HK-2 (cell line): Measurements from ENCODE around the gene FOLR1.

Source experiments
- DNase-seq: peaks from one replicate; pipeline ENCODE4 v3.0.0-alpha.2; 2018; ENCODE audit not compliant: unreplicated experiment

The FOLR1 gene

DNA sequence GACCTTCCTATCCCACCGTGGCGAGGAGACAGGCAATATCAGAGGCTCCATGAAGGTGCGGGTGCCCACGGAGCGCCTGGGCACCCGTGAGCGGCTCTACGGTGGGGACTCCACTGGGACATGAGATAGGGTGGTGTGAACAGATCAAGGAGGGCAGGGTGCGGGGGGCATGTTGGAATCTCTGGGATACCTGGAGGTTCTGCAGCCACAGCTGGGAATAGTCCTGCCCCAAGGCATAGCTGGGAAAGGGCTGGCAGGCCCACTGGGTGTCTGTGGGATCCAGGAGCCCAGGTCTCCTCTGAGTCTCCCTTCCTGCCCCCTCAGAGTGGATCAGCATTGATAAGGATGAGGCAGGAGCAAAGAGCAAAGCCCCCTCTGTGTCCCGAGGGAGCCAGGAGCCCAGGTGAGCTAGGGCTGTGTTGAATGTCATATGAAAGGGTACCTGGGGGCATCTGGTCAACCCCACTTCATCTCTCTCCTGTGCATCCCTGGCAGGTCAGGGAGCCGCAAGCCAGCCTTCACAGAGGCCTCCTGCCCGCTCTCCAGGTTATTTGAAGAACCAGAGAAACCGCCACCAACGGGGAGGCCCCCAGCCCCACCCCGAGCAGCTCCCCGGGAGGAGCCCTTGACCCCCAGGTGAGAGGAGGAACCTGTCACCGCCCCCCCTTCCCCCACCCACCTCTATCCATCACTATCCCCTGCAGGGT is 43.6 kb downstream of the FOLR1 start:
- DNase-seq = no peak

DNA sequence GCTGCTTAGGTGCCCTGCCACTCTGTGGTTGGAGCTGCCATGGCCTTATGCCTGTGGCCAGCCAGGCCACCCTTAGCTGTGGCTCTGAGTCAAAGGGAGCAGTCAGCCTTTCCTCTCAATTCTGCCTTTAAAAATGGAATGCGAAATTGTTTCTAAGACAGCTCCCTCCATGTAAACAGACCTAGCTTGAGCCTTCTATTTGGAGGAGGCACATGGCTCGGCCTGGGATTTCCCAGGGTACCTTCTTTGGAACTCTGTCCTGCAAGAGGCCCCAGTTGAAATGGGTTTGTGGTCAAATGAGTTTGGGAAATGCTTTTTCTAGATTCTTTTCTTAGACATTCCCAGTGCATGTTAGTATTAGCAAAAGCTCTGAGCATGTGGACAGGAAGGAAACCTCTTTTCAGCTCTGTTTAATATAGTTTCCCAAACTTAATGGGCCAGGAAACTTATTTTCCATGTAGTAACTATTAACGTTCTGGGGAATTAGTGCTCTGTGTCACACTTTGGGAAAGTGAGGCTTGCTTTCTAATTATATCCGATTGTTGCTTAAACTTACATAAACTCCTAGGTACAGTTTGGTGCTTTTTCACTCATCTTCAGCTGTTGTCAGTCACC is 44.2 kb downstream of the FOLR1 start:
- no peak for DNase-seq

DNA sequence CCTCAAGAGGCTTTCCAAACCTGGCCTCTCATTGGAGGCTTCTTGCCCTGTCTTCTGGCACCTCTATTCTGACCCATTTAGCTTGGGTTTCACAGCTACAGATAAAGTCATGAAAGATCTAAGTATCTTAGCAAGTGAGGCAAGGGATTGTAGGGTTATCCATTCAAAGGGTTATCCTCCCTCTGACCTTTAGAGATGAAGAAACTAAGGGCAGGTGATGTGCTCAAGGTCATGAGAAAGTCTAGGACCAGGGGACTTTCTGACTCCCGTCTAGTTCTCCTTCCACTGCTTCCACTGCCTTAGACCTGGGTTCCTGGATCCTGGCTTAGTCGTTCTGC is 44.8 kb downstream of the FOLR1 start:
- no peak for DNase-seq

DNA sequence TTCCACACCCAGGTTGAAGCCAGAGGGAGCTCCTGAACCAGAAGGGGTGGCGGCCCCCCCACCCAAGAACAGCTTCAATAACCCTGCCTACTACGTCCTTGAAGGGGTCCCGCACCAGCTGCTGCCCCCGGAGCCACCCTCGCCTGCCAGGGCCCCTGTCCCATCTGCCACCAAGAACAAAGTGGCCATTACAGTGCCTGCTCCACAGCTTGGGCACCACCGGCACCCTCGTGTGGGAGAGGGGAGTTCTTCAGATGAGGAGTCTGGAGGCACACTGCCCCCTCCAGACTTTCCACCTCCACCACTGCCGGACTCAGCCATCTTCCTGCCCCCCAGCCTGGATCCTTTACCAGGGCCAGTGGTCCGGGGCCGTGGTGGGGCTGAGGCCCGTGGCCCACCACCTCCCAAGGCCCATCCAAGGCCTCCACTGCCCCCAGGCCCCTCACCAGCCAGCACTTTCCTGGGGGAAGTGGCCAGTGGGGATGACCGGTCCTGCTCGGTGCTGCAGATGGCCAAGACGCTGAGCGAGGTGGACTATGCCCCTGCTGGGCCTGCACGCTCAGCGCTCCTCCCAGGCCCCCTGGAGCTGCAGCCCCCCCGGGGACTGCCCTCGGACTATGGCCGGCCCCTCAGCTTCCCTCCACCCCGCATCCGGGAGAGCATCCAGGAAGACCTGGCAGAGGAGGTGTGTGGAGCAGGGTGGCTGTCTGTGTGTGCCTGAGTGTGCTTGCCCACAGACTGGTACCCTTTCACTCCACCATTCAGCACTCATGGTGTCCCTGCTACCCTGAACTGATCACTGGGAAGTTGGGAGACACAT is 45.4 kb downstream of the FOLR1 start:
- DNase-seq = no peak

DNA sequence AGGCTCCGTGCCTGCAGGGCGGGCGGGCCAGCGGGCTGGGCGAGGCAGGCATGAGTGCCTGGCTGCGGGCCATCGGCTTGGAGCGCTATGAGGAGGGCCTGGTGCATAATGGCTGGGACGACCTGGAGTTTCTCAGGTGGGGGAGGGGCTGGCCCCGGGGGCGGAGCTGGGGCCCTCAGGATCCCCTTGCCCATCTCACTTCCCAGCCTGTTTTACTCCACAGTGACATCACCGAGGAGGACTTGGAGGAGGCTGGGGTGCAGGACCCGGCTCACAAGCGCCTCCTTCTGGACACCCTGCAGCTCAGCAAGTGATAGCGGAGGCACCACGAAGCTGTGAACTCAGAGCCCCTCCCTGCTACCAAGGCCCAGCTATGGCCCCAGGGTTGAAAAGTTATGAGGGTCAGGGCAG is 46.1 kb downstream of the FOLR1 start:
- peak; percentile 41 for DNase-seq

DNA sequence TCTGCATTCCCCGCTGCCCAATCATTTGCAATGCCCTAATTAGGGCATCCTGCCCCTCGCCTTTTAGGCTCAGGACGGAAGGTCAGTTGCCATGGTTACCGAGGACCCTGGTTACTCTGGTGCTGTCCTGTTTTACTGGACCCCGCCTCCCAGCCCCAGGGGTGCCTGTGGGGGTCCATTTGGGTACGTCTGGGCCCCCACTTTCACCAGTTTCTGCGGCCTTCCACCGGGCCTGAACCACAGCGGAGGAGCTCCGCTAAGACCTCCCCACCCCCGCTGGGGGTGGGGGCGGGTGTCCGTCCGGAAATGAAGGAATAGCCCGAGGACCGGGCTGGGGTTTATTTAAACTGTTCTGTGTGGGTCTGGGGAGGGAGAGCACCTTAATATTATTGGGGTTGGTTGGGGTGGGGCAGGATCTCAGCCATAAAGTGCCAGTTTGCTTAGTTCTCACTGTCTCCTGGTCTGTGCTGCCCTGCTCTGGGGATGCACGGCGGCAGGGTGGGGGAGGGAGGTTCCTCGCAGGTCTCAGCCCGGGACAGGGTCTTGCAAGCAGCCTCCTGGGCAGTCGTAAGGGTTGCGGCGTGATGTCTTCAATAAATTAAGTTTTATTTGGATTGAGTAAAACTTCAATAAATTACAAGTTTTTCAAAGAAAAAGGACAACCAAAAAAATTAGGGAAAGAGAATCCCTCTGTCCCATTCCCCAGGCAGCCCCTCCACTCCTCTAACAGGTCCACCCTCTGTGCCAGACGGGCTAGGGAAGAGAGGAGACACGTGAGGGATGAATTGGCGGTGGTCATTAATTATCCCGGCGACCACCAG is 46.8 kb downstream of the FOLR1 start:
- no peak for DNase-seq

DNA sequence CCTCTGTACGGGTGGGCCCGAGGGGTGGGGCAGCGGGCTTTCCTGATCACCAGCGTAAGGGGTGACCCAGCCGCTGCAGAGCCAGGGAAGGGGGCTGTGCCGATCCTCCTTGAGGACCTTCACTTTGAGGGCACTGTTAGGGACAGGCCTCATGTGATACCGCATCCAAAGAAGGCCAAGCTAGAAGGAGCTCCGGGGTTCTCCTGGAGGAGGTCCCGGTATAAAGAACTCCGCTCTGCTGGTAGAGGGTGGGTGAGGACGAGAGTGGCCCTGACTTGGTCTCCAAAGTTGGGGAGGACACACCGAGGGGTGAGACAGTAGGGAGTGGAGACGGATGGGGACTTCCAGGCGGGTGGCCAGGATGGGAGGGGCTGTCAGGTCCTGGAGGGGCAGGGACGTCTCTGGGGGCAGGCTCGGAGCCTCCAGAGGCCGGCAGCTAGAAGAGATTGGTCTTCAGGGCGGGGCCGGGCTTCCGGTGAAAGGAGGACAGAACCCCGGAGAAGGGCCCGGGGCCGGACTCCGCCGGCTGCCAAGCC is 47.4 kb downstream of the FOLR1 start:
- DNase-seq = peak; percentile 82

DNA sequence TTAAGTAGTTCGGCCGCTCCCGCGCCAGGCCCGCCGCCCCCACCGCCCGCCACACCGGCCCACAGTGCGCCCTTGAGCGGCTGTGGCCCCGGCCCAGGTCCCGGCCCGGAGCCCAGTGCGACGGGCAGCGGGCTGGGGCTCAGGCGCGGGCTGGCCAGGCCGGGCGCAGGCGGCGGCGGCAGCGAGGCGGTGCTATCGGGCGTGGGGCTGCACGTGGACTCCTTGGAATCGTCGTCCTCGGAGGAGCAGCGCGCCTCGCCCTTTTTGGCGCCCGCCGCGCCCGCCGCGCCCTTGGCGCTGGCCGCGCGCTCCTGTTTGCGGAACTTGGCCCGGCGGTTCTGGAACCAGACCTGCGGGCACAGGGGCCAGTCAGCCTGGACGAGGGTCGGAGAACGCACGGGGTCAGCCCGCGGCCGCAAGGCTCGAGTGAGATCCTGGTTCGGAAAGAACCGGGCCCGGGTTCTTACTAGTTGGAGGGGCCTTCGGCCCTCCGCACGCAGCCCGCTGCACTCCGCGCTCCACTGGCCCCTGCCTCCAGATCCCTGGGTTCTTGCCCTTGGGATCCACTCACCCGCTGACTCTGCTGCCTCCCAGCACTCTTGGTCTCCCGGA is 48.0 kb downstream of the FOLR1 start:
- no peak for DNase-seq

DNA sequence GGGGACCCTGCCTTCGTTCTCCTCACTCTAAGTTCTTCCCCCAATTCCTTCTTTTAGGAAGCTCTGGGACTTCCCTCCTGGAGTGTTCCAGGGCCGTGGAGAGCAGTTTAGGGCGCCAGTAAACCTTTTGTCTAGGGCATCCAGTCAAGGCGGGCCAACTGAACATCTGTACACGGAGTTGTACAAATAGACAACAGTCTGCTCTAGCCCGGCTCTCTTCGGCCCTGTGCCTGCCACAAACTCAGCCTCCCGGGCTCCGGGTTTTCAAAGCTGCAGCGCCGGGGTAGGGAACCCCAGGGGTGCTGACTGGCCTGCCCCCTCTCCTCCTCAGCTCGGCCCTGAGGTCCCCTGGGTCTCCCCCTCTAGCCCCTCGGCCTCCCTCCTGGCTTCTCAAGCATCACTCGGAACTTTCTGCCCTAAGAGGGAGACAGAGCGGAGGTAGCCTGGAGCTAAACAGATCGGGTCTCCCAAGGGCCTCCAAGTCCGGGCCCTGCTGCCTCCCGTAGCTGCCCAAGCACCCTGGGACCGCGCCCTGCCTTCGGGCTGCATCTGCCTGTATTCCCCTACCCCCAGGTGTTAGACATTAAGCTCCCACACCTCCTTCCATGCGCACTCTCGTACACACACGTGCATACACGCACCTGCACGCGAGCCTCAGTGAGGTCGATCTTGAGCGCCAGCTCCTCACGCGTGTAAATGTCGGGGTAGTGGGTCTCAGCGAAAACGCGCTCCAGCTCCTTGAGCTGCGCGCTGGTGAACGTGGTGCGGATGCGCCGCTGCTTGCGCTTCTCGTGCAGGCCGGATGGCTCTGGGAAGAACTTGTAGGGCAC is 48.7 kb downstream of the FOLR1 start:
- no peak for DNase-seq

DNA sequence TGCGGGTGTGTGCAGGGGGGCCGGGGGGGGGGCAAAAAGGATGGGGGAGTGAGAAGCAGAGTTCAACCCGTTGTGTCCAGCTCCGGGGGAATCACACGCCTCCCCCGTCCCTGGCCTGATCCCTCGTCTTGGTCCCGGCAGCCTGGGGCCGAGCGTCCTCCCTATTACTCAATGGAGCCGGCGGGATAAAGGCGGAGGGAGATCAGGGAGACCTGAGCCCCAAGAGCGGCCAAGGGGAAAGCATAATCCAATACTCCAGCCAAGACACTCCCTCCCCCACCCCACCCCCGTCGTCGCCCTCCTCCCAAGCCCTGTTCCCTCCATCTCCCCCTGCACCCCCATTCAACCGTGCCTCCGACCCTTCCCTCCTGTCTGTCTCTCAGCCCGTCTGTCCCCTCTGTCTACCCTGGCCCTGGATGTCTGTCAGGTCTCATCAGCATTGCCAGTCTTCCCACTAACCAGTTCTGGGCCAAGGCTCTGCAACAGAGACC is 49.4 kb downstream of the FOLR1 start:
- DNase-seq = no peak

DNA sequence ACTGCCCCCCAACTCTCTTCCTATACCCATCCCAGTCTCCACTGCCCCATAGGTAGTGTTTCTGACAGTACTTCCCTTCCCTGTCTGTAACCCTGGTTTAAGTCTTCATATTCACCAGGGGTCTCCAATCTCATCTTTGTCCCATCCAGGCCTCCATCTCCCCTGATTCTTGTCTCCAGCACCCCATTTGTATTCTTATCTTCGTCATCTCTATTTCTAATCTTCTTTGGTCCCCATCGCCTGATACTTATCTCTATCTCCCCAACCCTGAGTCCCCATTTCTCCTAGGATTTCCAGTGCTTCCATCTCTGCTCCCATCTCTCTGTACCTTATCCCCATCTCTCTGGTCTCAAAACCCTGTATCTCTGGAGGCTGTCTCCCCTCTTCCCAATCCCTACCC is 50.2 kb downstream of the FOLR1 start:
- no peak for DNase-seq

DNA sequence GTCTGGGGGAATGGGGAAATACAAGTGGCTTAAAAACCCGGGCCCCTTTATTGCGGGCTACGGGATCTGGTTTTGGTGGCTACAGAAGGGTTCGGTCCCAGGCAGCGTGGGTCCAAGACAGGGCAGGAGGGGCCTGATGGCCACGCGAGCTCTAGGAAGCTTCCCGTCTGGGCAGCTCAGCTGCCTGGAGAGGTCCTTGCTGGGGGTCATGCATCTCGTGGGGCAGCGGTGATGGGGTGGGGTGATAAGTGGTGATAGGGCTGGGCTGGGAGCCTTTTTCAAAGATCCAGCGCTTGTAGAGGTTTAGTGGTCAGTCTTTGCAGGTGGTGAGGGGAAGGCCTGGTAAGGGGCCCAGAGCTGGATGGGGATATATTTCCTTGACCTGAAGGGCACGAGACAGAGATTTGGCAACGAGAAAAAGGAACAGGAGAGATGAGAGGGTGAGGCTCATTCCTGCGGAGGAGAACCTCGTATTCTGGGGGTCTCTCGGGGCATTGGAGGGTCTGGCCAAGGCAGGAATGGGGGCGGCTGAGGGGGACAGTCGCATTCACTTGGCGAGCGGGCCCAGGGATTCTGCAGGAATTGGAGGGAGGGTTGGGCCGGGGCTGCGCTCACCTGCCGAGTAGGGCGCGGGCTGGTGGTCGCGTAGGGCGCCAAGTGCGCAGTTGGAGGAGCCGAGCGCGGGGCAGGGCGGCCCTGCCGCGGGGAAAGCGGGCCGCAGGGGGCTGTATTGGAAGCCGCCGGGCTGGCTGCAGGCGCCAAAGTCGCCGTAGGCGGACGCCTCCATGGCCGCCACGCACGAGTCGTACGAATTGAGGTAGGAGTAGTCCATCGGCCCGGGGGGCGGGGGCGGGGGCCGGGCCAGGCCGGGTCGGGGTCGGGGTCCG is 51.5 kb downstream of the FOLR1 start:
- DNase-seq = no peak

DNA sequence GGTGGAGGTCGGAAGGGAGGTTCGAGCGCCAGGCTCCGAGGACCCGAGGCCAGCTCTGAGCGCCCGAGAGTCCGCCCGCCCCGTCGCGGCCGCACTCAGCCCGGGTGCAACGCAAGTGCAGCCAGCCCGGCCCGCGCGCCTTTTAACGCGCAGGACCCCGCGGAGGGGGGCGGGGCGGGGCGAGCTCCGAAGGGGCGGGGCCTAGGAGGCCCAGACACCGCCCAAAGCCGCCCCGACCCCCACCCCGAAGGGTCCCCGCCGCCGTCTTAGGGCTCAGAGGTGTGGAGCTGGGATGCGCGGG is 52.1 kb downstream of the FOLR1 start, which contains the start of gene PHOX2A:
Gene PHOX2A, minus strand, starts transcription at position 117 of the 301 bp plus-strand sequence. CDS start 172 bp downstream, outside the sequence.
- no peak for DNase-seq

DNA sequence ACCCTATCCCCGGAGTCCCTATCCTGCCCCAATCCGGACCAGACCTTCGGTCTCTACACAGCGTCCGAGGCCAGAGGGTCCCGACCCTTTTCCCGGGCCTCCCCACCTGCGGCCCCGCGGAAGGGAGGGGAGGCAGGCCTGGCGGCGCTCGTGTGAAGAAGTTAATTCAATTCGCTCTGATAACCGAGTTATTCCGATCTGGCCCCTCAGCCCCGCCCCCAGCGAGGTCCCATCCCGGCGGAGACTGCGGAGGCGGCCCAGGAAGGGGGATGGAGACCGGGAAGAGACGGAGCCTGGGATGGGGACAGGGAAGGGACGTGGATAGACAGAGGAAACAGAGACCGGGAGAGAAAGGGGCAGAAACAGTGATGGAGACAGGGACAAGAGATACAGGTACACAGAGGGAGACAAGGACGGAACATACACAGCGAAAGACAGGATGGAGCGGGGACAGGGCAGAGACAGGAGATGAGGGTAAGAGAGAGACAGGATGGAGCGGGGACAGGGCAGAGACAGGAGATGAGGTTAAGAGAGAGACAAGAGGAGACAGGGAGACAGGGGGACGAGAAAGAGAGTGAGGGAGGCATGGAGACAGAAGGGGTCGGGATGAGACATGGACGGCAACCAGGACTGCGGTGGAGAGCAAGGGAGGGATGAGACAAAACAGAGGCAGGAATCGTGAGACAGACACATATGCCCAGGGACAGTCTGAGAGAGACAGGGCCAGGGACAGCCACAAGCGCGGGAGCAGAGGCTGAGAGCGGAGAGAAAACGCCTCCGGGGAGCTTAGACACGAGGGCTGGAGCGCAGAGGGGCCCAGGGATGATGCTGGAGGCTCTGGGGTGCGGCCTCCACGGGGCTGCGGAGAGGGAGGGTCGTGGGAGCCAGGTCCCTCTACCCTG is 52.7 kb downstream of the FOLR1 start:
- no peak for DNase-seq

DNA sequence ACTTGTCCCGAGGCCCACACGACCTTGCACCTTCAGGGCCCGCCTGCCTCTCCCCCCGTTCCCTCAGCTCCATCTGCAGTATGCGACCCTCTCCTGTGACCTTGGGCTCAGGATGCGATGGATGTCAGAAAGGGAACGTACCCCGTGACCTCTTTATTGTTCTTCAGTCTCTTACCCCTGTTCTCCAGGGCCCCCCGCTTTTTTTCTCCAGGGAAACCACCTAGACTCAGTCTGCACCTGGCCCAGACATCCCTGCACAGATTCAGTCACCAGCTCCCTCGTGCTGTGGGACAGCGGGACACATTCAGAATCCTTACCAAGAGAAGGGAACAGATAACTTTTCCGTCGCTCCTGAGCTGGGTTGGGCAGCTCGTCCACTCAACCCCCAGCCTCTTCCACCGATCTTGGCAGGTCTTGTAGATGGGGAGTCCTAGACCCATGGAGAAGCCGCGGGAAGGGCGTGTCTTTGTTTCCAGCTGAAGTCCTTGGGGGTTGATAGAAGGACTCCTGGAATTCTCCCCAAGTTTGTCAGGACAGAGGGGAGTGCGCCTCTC is 53.4 kb downstream of the FOLR1 start:
- no peak for DNase-seq
